GM23248 (cell line): ENCODE measurements around the gene CIDEC. TPM values are rescaled to one million over a fixed set of nuclear protein-coding genes. Genes with fewer than 3 reads are reported as not detected.

Source experiments
- DNase-seq: peaks from one replicate; pipeline ENCODE4 v3.0.0-alpha.2; 2015
- H2AFZ ChIP-seq: fragments of 200-600 bp; sonication (generic); 2 replicates; pipeline ENCODE4 v1.6.1; 2016; ENCODE audit warnings: antibody characterized with exemption
- H3F3A ChIP-seq: fragments of 200-600 bp; sonication (generic); 2 replicates; pipeline ENCODE4 v1.6.1; 2016; ENCODE audit warnings: mild to moderate bottlenecking, antibody characterized with exemption, mixed run types; ENCODE audit not compliant: insufficient read depth
- H3K27ac ChIP-seq: fragments of 200-600 bp; sonication (generic); 2 replicates; pipeline ENCODE4 v1.5.1; 2016; ENCODE audit warnings: mild to moderate bottlenecking
- H3K27me3 ChIP-seq: fragments of 200-600 bp; sonication (generic); replicated peaks from 2 replicates; pipeline ENCODE4 v1.6.1; 2016; ENCODE audit warnings: mild to moderate bottlenecking; ENCODE audit not compliant: insufficient read depth
- H3K36me3 ChIP-seq: fragments of 200-600 bp; sonication (generic); 2 replicates; pipeline ENCODE4 v1.6.1; 2016; ENCODE audit warnings: low read depth, mild to moderate bottlenecking
- H3K4me1 ChIP-seq: fragments of 200-600 bp; sonication (generic); 2 replicates; pipeline ENCODE4 v1.6.1; 2016; ENCODE audit warnings: mild to moderate bottlenecking; ENCODE audit not compliant: insufficient read depth
- H3K4me2 ChIP-seq: fragments of 200-600 bp; sonication (generic); one replicate; pipeline ENCODE4 v1.6.1; 2016; ENCODE audit warnings: mild to moderate bottlenecking; ENCODE audit not compliant: unreplicated experiment
- H3K4me3 ChIP-seq: fragments of 200-600 bp; sonication (generic); 2 replicates; pipeline ENCODE4 v1.5.1; 2016; ENCODE audit warnings: mild to moderate bottlenecking
- H3K79me2 ChIP-seq: fragments of 200-600 bp; sonication (generic); 2 replicates; pipeline ENCODE4 v1.6.1; 2016; ENCODE audit warnings: mild to moderate bottlenecking; ENCODE audit not compliant: insufficient read depth
- H3K9ac ChIP-seq: fragments of 200-600 bp; sonication (generic); 2 replicates; pipeline ENCODE4 v1.6.1; 2016; ENCODE audit warnings: mild to moderate bottlenecking
- H3K9me2 ChIP-seq: fragments of 200-600 bp; sonication (generic); 2 replicates; pipeline ENCODE4 v1.6.1; 2016; ENCODE audit warnings: mixed run types, mild to moderate bottlenecking, moderate library complexity; ENCODE audit not compliant: insufficient read depth
- H3K9me3 ChIP-seq: fragments of 200-600 bp; sonication (generic); one replicate; pipeline ENCODE4 v1.6.1; 2017; ENCODE audit warnings: low read depth
- H4K20me1 ChIP-seq: fragments of 200-600 bp; sonication (generic); 2 replicates; pipeline ENCODE4 v1.6.0; 2016; ENCODE audit not compliant: insufficient read depth
- EZH2 ChIP-seq: fragments of 200-600 bp; sonication (generic); IDR thresholded peaks from 2 replicates; pipeline ENCODE4 v1.6.1; 2018; ENCODE audit warnings: antibody characterized with exemption, mild to moderate bottlenecking; ENCODE audit not compliant: insufficient read depth, poor library complexity, severe bottlenecking
- EZH2phosphoT487 ChIP-seq: fragments of 200-600 bp; sonication (generic); IDR thresholded peaks from 2 replicates; pipeline ENCODE4 v1.6.1; 2018; ENCODE audit warnings: antibody characterized with exemption, moderate library complexity, mild to moderate bottlenecking, low read depth; ENCODE audit not compliant: insufficient read depth
- WGBS, 2 experiments: methylation state at CpG; one replicate each; pipeline ENCODE4 v1.1.6; 2015 to 2017; ENCODE audit warnings: low lambda C conversion rate in 2 of 2, low coverage in 1 of 2; ENCODE audit errors: missing lambda C conversion rate in 2 of 2; 5-methylcytosine and 5-hydroxymethylcytosine counted together
- in situ Hi-C: fragments of 300-500 bp; cut with MboI; formaldehyde crosslinking; loops from 2 replicates; pipeline ENCODE4 v1.15.0; 2020
- polyA plus RNA-seq: library from polyadenylated mRNA; unstranded; fragments of >200 nt; fragmentation: Nextera tagmentation; extraction: Ambion mirVana; gene quantifications from 2 replicates; pipeline ENCODE4 v1.2.1, GENCODE V29; 2016
- total RNA-seq: library from RNA; depleted of rRNA; stranded (reverse); fragments of >200 nt; shearing (Covaris generic); gene quantifications from 2 replicates; pipeline ENCODE4 v1.2.3, GENCODE V29; 2014

CIDEC gene
- total and polyA plus RNA-seq, 2 experiments from 2014 or later, result not detected

DNA sequence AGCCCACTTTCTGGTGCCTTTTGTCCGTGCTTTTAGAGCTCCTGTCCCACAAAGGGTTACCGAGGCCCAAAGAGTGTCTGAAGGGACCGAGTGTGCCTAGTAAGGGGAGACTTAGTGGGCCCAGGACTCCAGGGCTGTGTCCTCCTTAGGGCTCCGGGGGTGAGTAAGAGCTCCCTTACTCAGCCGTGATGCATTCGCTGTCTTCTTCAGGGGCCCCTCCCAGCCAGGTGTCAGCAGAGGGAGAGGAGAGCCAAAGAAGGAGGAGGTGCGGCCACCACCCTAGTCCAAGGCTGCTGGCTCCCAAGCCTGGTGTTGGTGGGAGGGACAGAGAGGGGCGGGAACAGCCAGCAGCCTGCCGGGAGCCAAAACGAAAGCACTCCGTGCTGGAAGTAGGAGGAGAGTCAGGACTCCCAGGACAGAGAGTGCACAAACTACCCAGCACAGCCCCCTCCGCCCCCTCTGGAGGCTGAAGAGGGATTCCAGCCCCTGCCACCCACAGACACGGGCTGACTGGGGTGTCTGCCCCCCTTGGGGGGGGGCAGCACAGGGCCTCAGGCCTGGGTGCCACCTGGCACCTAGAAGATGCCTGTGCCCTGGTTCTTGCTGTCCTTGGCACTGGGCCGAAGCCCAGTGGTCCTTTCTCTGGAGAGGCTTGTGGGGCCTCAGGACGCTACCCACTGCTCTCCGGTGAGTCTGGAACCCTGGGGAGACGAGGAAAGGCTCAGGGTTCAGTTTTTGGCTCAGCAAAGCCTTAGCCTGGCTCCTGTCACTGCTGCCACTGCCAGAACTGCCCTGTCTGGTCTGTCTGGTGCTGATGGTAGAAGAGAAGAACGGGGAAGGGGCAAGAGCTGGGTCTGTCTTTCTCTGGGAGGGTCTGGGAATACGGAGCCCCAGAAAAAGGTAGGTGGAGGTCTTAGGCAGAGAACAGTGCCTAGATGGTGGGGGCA, 37.0 kb upstream of the CIDEC start, which contains the start of gene IL17RC:
Gene IL17RC (plus strand): TSS at position 365 of the 947 bp plus-strand sequence. CDS start 218 bp downstream, at position 583.
- in situ Hi-C loops, result no loop called here
- TF ChIP-seq EZH2phosphoT487 (no peak), EZH2 (no peak)
- peaks cover 13% of the 10 kb centered on the region for H3K4me1 ChIP-seq
- H2AFZ ChIP-seq, result peak within 1 kb of the TSS; percentile 80
- no peaks in the 10 kb centered on the region for H3K9me3 ChIP-seq
- H3K4me2 ChIP-seq, result peak within 1 kb of the TSS; percentile 87
- 5% methylated on average over 16 to 19 of the region's 19 CpGs for WGBS, 2 experiments
- no peaks in the 10 kb centered on the region for H3K9me2 ChIP-seq
- peak; percentile 95 for DNase-seq
- no peaks in the 10 kb centered on the region for H3K36me3 ChIP-seq
- peak within 1 kb of the TSS; percentile 84 for H3K27ac ChIP-seq
- H3F3A ChIP-seq, result peaks cover 6% of the 10 kb centered on the region; the same call in 1 of the 2 replicates
- H3K27me3 ChIP-seq, result no peaks in the 10 kb centered on the region
- no peaks in the 10 kb centered on the region for H4K20me1 ChIP-seq
- H3K79me2 ChIP-seq, result no peaks in the 10 kb centered on the region
- peak within 1 kb of the TSS; percentile 77 for H3K4me3 ChIP-seq
- H3K9ac ChIP-seq, result peak within 1 kb of the TSS; percentile 81

DNA sequence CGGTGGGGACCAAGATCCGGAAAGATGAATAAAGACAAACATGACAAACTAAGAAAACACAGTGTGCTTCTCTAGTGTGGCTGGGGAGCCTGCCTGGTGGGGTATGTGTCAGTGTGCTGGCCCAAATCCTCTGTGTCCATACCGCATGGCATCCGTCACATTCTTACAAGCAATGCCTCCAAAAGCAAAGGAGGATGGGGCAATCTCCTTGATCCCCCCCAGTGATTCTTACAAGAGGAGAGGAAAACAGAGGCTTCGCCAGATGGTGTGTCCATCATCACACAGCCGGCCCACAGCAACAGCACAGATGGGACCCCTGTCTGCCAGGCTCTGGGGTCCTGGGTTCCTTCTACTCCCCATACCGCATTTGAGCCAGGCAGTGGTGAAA, 36.3 kb upstream of the CIDEC start:
- peak; percentile 87 for DNase-seq
- Histone ChIP-seq H4K20me1 (no peaks in the 10 kb centered on the region), H3K4me1 (peaks cover 13% of the 10 kb centered on the region), H3K9ac (peak overlapping the region; percentile 81), H3K36me3 (no peaks in the 10 kb centered on the region), H3K79me2 (no peaks in the 10 kb centered on the region), H3K9me3 (no peaks in the 10 kb centered on the region), H2AFZ (peak overlapping the region; percentile 73), H3K9me2 (no peaks in the 10 kb centered on the region), H3K4me2 (peak overlapping the region; percentile 87), H3K27ac (peak overlapping the region; percentile 84), H3K4me3 (peak overlapping the region; percentile 77), H3F3A (peaks cover 6% of the 10 kb centered on the region; the same call in 1 of the 2 replicates), H3K27me3 (no peaks in the 10 kb centered on the region)
- 18 to 22% methylated on average over 5 to 7 of the region's 7 CpGs for WGBS, 2 experiments
- TF ChIP-seq EZH2phosphoT487, result no peak
- TF ChIP-seq EZH2, result no peak
- in situ Hi-C loops, result no loop called here

DNA sequence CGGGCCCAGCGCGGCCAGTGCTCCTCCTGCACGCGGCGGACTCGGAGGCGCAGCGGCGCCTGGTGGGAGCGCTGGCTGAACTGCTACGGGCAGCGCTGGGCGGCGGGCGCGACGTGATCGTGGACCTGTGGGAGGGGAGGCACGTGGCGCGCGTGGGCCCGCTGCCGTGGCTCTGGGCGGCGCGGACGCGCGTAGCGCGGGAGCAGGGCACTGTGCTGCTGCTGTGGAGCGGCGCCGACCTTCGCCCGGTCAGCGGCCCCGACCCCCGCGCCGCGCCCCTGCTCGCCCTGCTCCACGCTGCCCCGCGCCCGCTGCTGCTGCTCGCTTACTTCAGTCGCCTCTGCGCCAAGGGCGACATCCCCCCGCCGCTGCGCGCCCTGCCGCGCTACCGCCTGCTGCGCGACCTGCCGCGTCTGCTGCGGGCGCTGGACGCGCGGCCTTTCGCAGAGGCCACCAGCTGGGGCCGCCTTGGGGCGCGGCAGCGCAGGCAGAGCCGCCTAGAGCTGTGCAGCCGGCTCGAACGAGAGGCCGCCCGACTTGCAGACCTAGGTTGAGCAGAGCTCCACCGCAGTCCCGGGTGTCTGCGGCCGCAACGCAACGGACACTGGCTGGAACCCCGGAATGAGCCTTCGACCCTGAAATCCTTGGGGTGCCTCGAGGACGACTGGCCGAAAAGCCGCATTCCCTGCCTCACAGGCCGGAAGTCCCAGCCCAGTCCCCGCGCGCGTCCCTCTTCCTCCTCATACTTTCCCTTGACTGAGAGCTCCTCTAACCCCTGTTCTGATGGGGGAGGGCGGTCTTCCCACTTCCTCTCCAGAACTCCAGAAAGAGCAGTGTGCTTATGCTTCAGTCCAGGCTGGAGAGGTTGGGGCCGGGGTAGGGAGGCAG, 35.4 kb upstream of the CIDEC start:
- 1% methylated on average over 93 to 94 of the region's 99 CpGs for WGBS, 2 experiments
- in situ Hi-C loops, result no loop called here
- Histone ChIP-seq H2AFZ (peak overlapping the region; percentile 80), H3K4me3 (peak overlapping the region; percentile 73), H3K27me3 (no peaks in the 10 kb centered on the region), H3K27ac (peak overlapping the region; percentile 50), H3K36me3 (no peaks in the 10 kb centered on the region), H4K20me1 (no peaks in the 10 kb centered on the region), H3K9me2 (no peaks in the 10 kb centered on the region), H3K4me1 (peaks cover 13% of the 10 kb centered on the region), H3K9ac (peak overlapping the region; percentile 71), H3K79me2 (no peaks in the 10 kb centered on the region), H3K4me2 (peak overlapping the region; percentile 74), H3F3A (peaks cover 6% of the 10 kb centered on the region; the same call in 1 of the 2 replicates), H3K9me3 (no peaks in the 10 kb centered on the region)
- DNase-seq, result peak; percentile 86
- TF ChIP-seq EZH2phosphoT487 (no peak), EZH2 (no peak)
